SK-N-SH (cell line): ENCODE measurements around the gene SEC16B. TPM values are rescaled to one million over a fixed set of nuclear protein-coding genes. Genes with fewer than 3 reads are reported as not detected.

ENCODE experiments used
- CTCF ChIA-PET: fragments of 300-600, 350-600 bp; formaldehyde crosslinking; extraction: SDS; loops from one replicate; lab custom pipeline; 2021; lab: Yijun Ruan, JAX
- POLR2A ChIA-PET: fragments of 350-600 bp; sonication (Branson Sonifier 250); formaldehyde crosslinking; extraction: SDS; loops from one replicate; lab custom pipeline; 2020; ENCODE audit warnings: antibody characterized with exemption, inconsistent platforms; lab: Yijun Ruan, JAX
- DNase-seq: peaks from one replicate; pipeline ENCODE4 v3.0.0; 2012
- H2AFZ ChIP-seq: fragments of 200-600 bp; sonication (generic); 2 replicates; pipeline ENCODE4 v1.8.1; 2016; ENCODE audit warnings: antibody characterized with exemption, mild to moderate bottlenecking, low read depth
- H3F3A ChIP-seq: fragments of 200-600 bp; sonication (generic); replicated peaks from 2 replicates; pipeline ENCODE3; 2016; ENCODE audit warnings: antibody characterized with exemption, mild to moderate bottlenecking; ENCODE audit not compliant: insufficient read depth
- H3K27ac ChIP-seq, 2 experiments: fragments of 200-500 bp in 1 of 2; fragments of 200-600 bp in 1 of 2; sonication (Bioruptor generic) in 1 of 2; sonication (generic), shearing (Covaris generic) in 1 of 2; 2 replicates each; pipeline versions ENCODE4 v1.5.1 to v1.6.1; 2014 to 2016; ENCODE audit warnings: low read depth in 2 of 2, inconsistent platforms in 1 of 2, low read length in 1 of 2, mild to moderate bottlenecking in 1 of 2, mixed read lengths in 1 of 2
- H3K27me3 ChIP-seq: fragments of 200-600 bp; sonication (generic), shearing (Covaris generic); 2 replicates; pipeline ENCODE4 v1.6.1; 2016; ENCODE audit warnings: mixed run types; ENCODE audit not compliant: insufficient read depth
- H3K36me3 ChIP-seq, 2 experiments: fragments of 200-500 bp in 1 of 2; fragments of 200-600 bp in 1 of 2; sonication (Bioruptor generic) in 1 of 2; sonication (generic) in 1 of 2; replicated peaks in 1 of 2; 2 replicates each; pipeline versions ENCODE3 to v1.5.1; 2014 to 2016; ENCODE audit warnings: low read length in 1 of 2, mild to moderate bottlenecking in 1 of 2; ENCODE audit not compliant: insufficient read depth in 2 of 2, control insufficient read depth in 1 of 2
- H3K4me1 ChIP-seq, 2 experiments: fragments of 200-500 bp in 1 of 2; fragments of 200-600 bp in 1 of 2; sonication (Bioruptor generic) in 1 of 2; sonication (generic), shearing (Covaris generic) in 1 of 2; 2 replicates each; pipeline versions ENCODE4 v1.5.1 to v1.6.1; 2014 to 2016; ENCODE audit warnings: low read depth in 1 of 2, low read length in 1 of 2, mixed run types in 1 of 2; ENCODE audit not compliant: insufficient read depth in 2 of 2, control insufficient read depth in 1 of 2
- H3K4me2 ChIP-seq: fragments of 200-600 bp; sonication (generic), shearing (Covaris generic); 2 replicates; pipeline ENCODE4 v1.6.1; 2017; ENCODE audit warnings: mixed run types
- H3K4me3 ChIP-seq, 2 experiments: fragments of 200-500 bp in 1 of 2; fragments of 200-600 bp in 1 of 2; sonication (Bioruptor generic) in 1 of 2; sonication (generic), shearing (Covaris generic) in 1 of 2; 2 replicates each; pipeline versions ENCODE4 v1.5.1 to v1.8.1; 2014 to 2016; ENCODE audit warnings: low read depth in 2 of 2, inconsistent platforms in 1 of 2, low read length in 1 of 2, mild to moderate bottlenecking in 1 of 2, mixed read lengths in 1 of 2, moderate library complexity in 1 of 2
- H3K79me2 ChIP-seq: fragments of 200-600 bp; sonication (generic); 2 replicates; pipeline ENCODE4 v1.8.1; 2017; ENCODE audit warnings: mild to moderate bottlenecking; ENCODE audit not compliant: insufficient read depth
- H3K9ac ChIP-seq: fragments of 200-600 bp; sonication (generic); 2 replicates; pipeline ENCODE4 v1.6.1; 2017; ENCODE audit warnings: mixed run types
- H3K9me2 ChIP-seq: fragments of 200-600 bp; sonication (generic); 2 replicates; pipeline ENCODE4 v1.6.1; 2017; ENCODE audit warnings: mixed run types
- H3K9me3 ChIP-seq: fragments of 200-600 bp; sonication (generic); 2 replicates; pipeline ENCODE4 v1.6.1; 2017; ENCODE audit warnings: mixed run types, mild to moderate bottlenecking, moderate library complexity
- H4K20me1 ChIP-seq: fragments of 200-600 bp; sonication (generic); 2 replicates; pipeline ENCODE4 v1.6.1; 2017; ENCODE audit warnings: mild to moderate bottlenecking, mixed run types; ENCODE audit not compliant: insufficient read depth
- EP300 ChIP-seq, 2 experiments: IDR thresholded peaks; 2 replicates each; pipeline versions ENCODE4 v1.4.0 to v1.6.1; 2012; ENCODE audit warnings: borderline replicate concordance in 1 of 2, low read depth in 1 of 2, low read length in 1 of 2
- FOSL2 ChIP-seq: IDR thresholded peaks from 2 replicates; pipeline ENCODE4 v1.4.0; 2012; ENCODE audit warnings: low read depth, mild to moderate bottlenecking, moderate library complexity, borderline replicate concordance
- FOXJ3 ChIP-seq: sonication (generic); formaldehyde crosslinking; IDR thresholded peaks from 2 replicates; pipeline ENCODE4 v1.5.1; 2020; ENCODE audit warnings: mild to moderate bottlenecking, missing genetic modification reagents
- FOXM1 ChIP-seq: IDR thresholded peaks from 2 replicates; pipeline ENCODE4 v1.4.0; 2012; ENCODE audit warnings: low read depth, mild to moderate bottlenecking
- JUND ChIP-seq: IDR thresholded peaks from 2 replicates; pipeline ENCODE4 v1.4.0; 2012
- MXI1 ChIP-seq: IDR thresholded peaks from 2 replicates; pipeline ENCODE4 v1.6.1; 2012; ENCODE audit warnings: mild to moderate bottlenecking, low read depth, low read length, improper control_type of control experiment
- PBX3 ChIP-seq: IDR thresholded peaks from 2 replicates; pipeline ENCODE4; 2012
- POLR2AphosphoS5 ChIP-seq: IDR thresholded peaks from 2 replicates; pipeline ENCODE4 v1.6.1; 2012; ENCODE audit warnings: low read depth, low read length
- RAD21 ChIP-seq: IDR thresholded peaks from 2 replicates; pipeline ENCODE4 v1.6.1; 2012; ENCODE audit warnings: mild to moderate bottlenecking, low read length
- RFX5 ChIP-seq: IDR thresholded peaks from 2 replicates; pipeline ENCODE4 v1.6.1; 2012; ENCODE audit warnings: mild to moderate bottlenecking, improper control_type of control experiment, low read length
- SIN3A ChIP-seq: IDR thresholded peaks from 2 replicates; pipeline ENCODE4 v1.6.1; 2012; ENCODE audit warnings: low read depth, mild to moderate bottlenecking, low read length, moderate library complexity, borderline replicate concordance
- SMC3 ChIP-seq: IDR thresholded peaks from 2 replicates; pipeline ENCODE4 v1.6.1; 2012; ENCODE audit warnings: low read depth, low read length, improper control_type of control experiment
- TAF1 ChIP-seq: IDR thresholded peaks from 2 replicates; pipeline ENCODE4 v1.6.1; 2012; ENCODE audit warnings: low read depth, mild to moderate bottlenecking, low read length, moderate library complexity, borderline replicate concordance
- TEAD4 ChIP-seq: IDR thresholded peaks from 2 replicates; pipeline ENCODE4 v1.4.0; 2012; ENCODE audit warnings: mild to moderate bottlenecking, borderline replicate concordance; ENCODE audit not compliant: insufficient read depth
- WGBS: methylation state at CpG from one replicate; pipeline ENCODE4 v1.1.6; 2017; ENCODE audit warnings: low lambda C conversion rate; 5-methylcytosine and 5-hydroxymethylcytosine counted together
- polyA plus RNA-seq, 3 experiments: library from polyadenylated mRNA; depleted of rRNA; stranded (reverse); fragments of >200 nt; gene quantifications; 2 replicates each; pipeline ENCODE4 v1.2.3, GENCODE V29; 2012

The SEC16B gene
- polyA plus RNA-seq, 1 of the 3 experiments (the other 2 are of a cell fraction): 0.31 TPM

- Histone ChIP-seq H3K9me2 (no peaks in the 10 kb centered on the region), H3K4me2 (no peak overlapping the region), H3K27me3 (no peaks in the 10 kb centered on the region; the same call in 1 of the 2 replicates), H4K20me1 (no peaks in the 10 kb centered on the region), H3K9ac (no peak overlapping the region), H3K9me3 (no peaks in the 10 kb centered on the region), H3K4me1 (no peaks in the 10 kb centered on the region), H3K79me2 (no peaks in the 10 kb centered on the region), H3F3A (no peaks in the 10 kb centered on the region), H3K27ac (no peak overlapping the region), H3K36me3 (no peaks in the 10 kb centered on the region), H2AFZ (no peak overlapping the region), H3K4me3 (no peak overlapping the region)
- no peak for DNase-seq
- CTCF ChIA-PET: interaction anchor here (1.2 kb wide), 2 partner anchors 20 to 22 kb away, joined by 3 to 7 read pairs; no protein-coding TSS in a partner anchor
- POLR2A ChIA-PET: no interaction called here
- no peak for TF ChIP-seq RAD21
- no peak for TF ChIP-seq FOXJ3 (CRISPR knock-in tag)
- TF ChIP-seq TAF1: no peak
- TF ChIP-seq JUND: no peak
- TF ChIP-seq FOXM1: no peak
- no peak for TF ChIP-seq EP300 (IDR thresholded peaks at IDR 0.05; ENCODE audit: borderline replicate concordance in 1 of 2, low read depth in 1 of 2, low read length in 1 of 2)
- TF ChIP-seq MXI1: no peak
- no peak for TF ChIP-seq SMC3
- TF ChIP-seq RFX5: no peak
- no peak for TF ChIP-seq PBX3
- TF ChIP-seq SIN3A: no peak
- TF ChIP-seq FOSL2: no peak
- TF ChIP-seq POLR2AphosphoS5: no peak
Observed at GRCh38 chr1:177926201-177926600, 43.7 kb downstream of the SEC16B start.

- DNase-seq: no peak
- H3K27ac ChIP-seq: no peak overlapping the region
- H3K79me2 ChIP-seq: no peaks in the 10 kb centered on the region
- H3K36me3 ChIP-seq: no peaks in the 10 kb centered on the region
- no peaks in the 10 kb centered on the region; the same call in 1 of the 2 replicates for H3K27me3 ChIP-seq
- WGBS: 14% methylated on average over 2 of the region's 2 CpGs
- H3K4me2 ChIP-seq: no peak overlapping the region
- no peaks in the 10 kb centered on the region for H3F3A ChIP-seq
- H2AFZ ChIP-seq: no peak overlapping the region
- no peak overlapping the region for H3K9ac ChIP-seq
- POLR2A ChIA-PET: no interaction called here
- H3K4me1 ChIP-seq: no peaks in the 10 kb centered on the region
- CTCF ChIA-PET: interaction anchor here (1.0 to 4.9 kb wide), 5 partner anchors 12 to 374 kb away, joined by 3 to 24 read pairs (median 3); no protein-coding TSS in a partner anchor
- no peak for TF ChIP-seq TEAD4
- no peaks in the 10 kb centered on the region for H3K9me3 ChIP-seq
- no peaks in the 10 kb centered on the region for H3K9me2 ChIP-seq
- H4K20me1 ChIP-seq: no peaks in the 10 kb centered on the region
- no peak overlapping the region for H3K4me3 ChIP-seq
Observed at GRCh38 chr1:177925006-177925405, 44.9 kb downstream of the SEC16B start.
